CD4-positive, alpha-beta T cell treated with Interleukin-21 for 1 hour (primary cell): ENCODE measurements around the gene ZXDC.

Source experiments
- DNase-seq: peaks from one replicate; pipeline ENCODE4 v3.0.0-alpha.2; 2020

The ZXDC gene

DNA sequence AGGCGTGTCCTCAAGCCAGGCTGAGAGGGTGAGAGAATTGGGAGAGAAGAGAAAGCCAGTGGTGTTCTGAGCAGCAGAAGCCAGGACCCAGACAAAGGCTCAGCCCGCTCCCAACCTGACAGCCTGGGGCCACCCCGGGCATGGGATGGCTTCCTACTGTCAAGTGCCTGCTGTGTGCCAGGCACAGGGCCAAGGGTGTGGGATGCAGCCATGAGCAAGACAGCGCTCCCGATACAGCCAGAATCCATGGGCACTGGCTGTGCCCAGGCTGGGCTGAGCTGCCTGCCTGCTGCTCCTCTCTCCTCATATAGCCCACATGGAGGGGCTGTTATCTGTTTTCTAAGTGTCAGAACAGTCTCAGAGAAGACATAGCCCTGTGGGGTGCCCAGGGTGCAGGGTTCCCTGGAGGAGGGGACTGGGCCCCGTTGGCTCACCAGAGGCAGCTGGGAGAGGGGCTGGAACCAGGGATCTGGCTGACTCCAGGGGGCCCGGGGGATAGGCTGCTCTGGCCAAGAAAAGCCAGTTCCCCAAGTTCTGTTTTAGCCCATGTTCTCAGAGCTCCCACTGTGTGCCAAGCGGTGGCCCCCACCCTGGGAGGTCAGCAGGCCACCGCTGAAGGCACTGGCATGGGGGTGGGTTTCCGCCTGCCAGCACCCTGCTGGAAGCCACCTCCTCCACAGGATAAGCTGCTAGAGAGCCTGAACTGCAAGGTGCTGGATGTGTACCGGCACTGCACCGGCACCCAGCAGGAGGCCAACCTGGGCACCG is 42.0 kb downstream of the ZXDC start:
- no peak for DNase-seq

DNA sequence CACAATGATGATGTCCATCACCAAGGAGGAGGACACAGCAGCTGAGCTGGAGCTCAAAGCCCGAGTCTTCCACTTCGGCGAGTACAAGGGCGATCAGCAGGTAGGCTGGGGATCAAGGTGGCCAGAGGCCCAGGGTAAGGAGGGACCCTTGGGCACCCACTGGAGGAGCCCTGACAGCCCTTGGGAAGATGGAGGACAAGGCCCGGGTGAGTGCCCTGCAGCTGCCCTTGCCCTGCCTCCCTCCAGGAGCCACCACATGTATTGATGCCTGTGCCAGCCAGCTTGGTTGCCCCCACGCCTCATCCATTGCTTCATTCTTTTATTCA is 42.6 kb downstream of the ZXDC start:
- no peak for DNase-seq

GRCh38 chr3:126432361-126433104 is 43.2 kb downstream of the ZXDC start:
- DNase-seq, result no peak

DNA sequence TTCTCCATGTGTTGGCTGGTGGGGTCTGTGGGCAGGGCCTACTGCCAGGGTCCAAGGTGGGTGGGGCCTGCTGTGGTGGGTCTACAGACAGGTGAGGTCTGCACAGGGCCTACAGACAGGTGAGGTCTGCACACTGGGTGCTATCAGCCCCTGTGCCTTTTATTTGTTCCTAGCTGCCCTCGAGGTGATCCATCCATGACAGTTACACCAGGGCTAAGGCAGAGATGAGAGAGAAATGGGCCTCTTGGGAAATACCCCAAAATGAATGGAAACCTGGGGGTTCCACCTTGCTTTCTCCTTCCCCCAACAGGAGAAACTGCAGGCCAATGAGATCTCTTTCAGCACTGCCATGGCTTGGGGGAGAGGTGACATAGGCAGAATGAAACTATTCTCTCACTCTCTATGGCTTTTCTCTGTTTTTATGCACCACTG is 44.6 kb downstream of the ZXDC start:
- no peak for DNase-seq

GRCh38 chr3:126424751-126425150 is 50.9 kb downstream of the ZXDC start:
- no peak for DNase-seq

- no peak for DNase-seq
Observed at GRCh38 chr3:126424039-126424717, 51.5 kb downstream of the ZXDC start.

DNA sequence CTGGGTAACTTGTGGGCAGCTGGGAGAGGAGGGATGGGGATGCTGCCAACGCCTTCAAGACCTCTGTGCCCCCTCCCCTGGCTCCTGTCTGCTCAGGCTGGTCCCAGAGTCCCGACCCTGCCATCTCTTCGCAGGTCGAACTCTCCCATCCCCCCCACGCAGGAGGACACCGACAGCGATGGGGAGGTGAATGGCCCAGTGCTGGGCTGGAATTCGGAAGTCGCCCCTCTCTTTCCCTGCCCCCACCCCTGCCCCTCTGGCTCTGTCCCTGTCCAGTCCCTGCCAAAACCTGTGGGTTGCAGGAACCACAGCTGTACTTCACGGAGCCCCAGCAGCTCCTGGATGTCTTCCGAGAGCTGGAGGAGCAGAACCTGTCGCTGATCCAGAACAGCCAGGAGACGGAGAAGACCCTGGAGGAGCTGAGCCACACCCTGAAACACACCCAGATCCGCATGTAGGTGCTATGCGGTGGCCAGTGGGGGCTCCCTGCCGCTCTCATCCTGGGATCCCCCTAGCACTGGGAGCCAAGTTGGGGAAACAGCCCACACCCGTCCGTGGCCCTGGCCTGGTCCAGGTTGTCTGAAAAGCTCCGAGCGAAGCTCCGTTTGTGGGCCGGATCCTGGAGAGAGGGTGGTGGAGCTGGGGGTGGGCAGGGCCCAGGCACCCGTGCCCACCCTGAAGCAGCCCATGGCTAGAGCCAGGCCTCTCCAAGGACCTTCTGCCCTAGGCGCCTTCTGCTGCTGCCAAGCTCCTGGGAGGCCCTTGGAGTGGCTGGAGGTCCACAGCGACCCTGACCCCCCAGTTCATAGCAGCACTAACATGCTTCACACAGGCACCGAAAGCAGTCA is 52.3 kb downstream of the ZXDC start:
- no peak for DNase-seq

- DNase-seq, result no peak
Observed at GRCh38 chr3:126422571-126423091, 53.1 kb downstream of the ZXDC start.

DNA sequence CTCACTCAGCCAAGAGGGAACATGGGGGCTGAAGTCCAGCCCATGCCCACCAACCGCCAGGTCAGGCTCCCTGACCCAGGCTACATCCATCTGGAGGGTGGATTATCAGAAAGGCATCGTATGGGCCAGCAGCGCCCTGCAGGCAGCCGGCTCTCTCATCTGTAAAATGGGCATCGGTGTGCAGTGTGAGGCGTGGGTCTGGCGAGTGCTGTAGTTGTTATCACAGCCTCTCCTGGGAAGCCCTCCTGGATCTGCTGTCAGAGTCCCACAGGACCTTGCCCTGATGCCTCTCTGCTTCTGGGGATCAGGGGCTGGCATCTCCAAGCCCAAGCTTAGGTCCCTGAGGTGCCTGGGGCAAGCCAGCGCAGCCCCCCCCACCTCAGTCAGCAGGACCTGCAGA is 53.6 kb downstream of the ZXDC start:
- DNase-seq, result no peak

- DNase-seq, result no peak
Observed at GRCh38 chr3:126421573-126422119, 54.0 kb downstream of the ZXDC start.

- DNase-seq, result no peak
Observed at GRCh38 chr3:126419886-126420786, 55.6 kb downstream of the ZXDC start.

GRCh38 chr3:126419151-126419703 is 56.5 kb downstream of the ZXDC start:
- no peak for DNase-seq

DNA sequence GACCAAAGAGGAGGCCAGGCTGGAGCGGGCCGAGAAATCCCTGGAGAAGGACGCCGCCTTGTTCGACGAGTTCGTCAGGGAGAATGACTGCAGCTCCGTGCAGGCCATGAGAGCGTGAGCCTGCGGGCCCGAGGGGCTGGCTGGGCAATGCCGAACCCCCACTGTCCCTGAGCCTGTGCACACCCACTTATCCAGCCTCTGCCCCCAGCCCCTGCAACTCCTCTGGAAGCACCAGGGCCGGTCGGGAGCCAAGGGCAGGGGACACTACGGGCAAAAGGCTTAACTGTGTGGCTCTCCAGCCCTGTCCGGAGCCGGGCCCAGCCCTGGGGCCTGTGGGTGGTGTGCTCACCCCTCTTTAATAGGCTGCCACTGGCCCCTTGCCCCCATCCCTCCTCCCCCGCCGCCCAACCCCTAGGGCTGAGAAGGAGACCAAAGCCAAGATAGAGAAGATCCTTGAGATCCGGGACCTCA is 57.0 kb downstream of the ZXDC start:
- no peak for DNase-seq

DNA sequence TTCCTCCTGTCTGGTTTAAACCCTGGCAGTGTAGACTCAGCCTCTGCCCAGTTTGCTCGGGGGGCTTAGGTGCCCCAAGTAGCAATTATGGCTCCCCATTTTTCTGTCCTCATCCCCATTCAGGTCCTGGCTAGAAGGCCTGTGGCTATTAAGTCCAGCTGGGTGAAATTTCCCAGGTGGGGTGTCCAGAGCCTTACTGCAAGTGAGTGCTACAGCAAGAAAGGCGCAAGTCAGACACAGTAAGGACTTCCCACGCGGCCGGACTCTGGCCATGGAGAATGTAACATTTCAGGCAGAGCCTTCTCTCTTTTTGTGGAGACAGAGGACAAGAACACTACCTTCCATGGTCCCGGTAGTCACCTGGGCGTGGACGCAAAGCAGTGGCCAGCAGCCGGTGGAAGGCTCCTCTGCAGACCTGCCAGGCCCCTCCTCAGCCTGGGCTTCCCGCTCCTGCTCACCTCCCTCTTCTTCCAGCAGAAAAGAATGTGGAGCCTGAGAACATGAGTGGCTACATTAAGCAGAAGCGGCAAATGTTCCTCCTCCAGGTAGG is 57.6 kb downstream of the ZXDC start:
- DNase-seq, result no peak

DNA sequence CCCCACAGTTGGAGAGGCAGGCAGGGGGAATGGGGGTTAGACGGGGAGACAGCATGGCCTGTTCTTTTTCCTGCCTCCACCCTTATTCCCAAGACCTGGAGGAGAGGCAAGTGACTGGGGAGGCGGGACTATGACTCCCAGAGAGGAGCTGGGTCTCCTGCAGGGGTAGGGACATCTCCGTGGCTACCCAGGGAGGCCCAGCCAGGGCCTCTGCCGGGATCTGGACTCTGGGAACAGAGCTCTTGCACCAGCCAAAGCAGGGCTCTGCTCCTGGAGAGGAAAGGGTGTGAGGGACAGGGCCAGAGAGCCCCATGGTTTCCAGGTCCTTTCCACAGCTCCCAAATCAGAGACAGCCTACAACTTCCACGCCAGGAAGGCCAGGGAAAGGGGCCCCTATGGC is 58.2 kb downstream of the ZXDC start:
- DNase-seq, result no peak

GRCh38 chr3:126416943-126417342 is 58.7 kb downstream of the ZXDC start:
- no peak for DNase-seq

- DNase-seq, result no peak
Observed at GRCh38 chr3:126415661-126416591, 59.8 kb downstream of the ZXDC start.

DNA sequence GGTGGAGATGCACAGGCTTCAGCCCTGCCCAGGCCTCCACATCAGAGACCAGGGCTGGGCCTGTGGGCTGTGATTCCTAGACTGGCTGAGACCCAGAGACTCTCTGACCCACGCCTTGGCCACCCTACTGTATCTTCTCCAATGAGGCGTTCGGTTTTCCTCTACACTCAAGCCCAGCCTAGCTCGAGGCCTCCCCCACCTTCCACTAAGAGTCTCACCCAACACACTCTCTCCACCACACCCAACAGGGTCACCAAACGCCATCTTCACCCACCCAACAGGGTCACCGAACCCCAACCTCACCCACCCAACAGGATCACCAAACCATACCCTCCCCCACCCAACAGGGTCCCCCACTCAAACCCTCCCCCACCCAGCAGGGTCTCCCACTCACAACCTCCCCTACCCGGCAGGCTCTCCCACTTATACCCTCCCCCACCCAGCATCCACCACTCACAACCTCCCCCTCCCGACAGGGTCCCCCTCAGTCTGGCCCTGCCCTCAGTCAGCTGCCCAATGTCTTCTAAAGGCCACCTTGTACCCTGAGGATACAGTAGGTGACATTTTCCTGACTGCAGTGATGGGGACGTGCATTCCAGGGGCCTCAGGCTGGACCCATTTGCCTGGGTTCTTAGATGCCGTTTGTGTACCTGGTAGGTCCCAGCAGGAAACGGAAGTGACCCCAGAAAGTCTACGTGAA is 60.6 kb downstream of the ZXDC start:
- no peak for DNase-seq

- DNase-seq, result no peak
Observed at GRCh38 chr3:126414406-126414805, 61.3 kb downstream of the ZXDC start.
